ENCODE measurements around the gene PEX6.
"Not testable (repeated sequence)": the region's sequence is repeated elsewhere in the genome, so short reads cannot be mapped to it uniquely, and the experiment has no call there.

Gene PEX6

GRCh38 chr6:42963855-42964605 is 15.0 kb downstream of the PEX6 start:
- peak; percentile 20 to 53 for DNase-seq

- DNase-seq = peak in 1 of 2 experiments; percentile 32
These were observed 15.7 kb downstream of the PEX6 start for GRCh38 chr6:42963179-42963854.

- DNase-seq = peak; percentile 80 to 95
These were observed 16.3 kb downstream of the PEX6 start for GRCh38 chr6:42962502-42963178.

GRCh38 chr6:42962096-42962495 is 16.9 kb downstream of the PEX6 start:
- DNase-seq = no peak

GRCh38 chr6:42961020-42961470 is 17.9 kb downstream of the PEX6 start:
- no peak for DNase-seq

GRCh38 chr6:42960243-42961019 is 18.6 kb downstream of the PEX6 start, which contains the start of gene GNMT:
Gene GNMT (plus strand): TSS chr6:42960754. CDS start chr6:42960768, 14 bp downstream.
- DNase-seq = peak in 1 of 2 experiments; percentile 50

GRCh38 chr6:42959917-42960242 is 19.1 kb downstream of the PEX6 start:
- DNase-seq = no peak

- DNase-seq = peak in 1 of 2 experiments; percentile 27
These were observed 20.9 kb downstream of the PEX6 start for GRCh38 chr6:42958125-42958524.

GRCh38 chr6:42954405-42954804 is 24.6 kb downstream of the PEX6 start:
- DNase-seq = not testable (repeated sequence)

- no peak for DNase-seq
These were observed 26.6 kb downstream of the PEX6 start for GRCh38 chr6:42952389-42952788.

GRCh38 chr6:42947950-42948349 is 31.0 kb downstream of the PEX6 start:
- no peak for DNase-seq

GRCh38 chr6:42942444-42942843 is 36.5 kb downstream of the PEX6 start:
- DNase-seq = no peak

- DNase-seq = not testable (repeated sequence)
These were observed 37.6 kb downstream of the PEX6 start for GRCh38 chr6:42941356-42941755.

- no peak for DNase-seq
These were observed 38.4 kb downstream of the PEX6 start for GRCh38 chr6:42940493-42941045.

GRCh38 chr6:42939810-42940167 is 39.2 kb downstream of the PEX6 start:
- no peak for DNase-seq

- peak in 1 of 2 experiments; percentile 20 for DNase-seq
These were observed 39.8 kb downstream of the PEX6 start for GRCh38 chr6:42938987-42939809.

GRCh38 chr6:42938428-42938796 is 40.6 kb downstream of the PEX6 start:
- no peak for DNase-seq

GRCh38 chr6:42937548-42938427 is 41.2 kb downstream of the PEX6 start:
- DNase-seq = no peak

- DNase-seq = no peak
These were observed 42.6 kb downstream of the PEX6 start for GRCh38 chr6:42936398-42936797.

- DNase-seq = no peak
These were observed 43.7 kb downstream of the PEX6 start for GRCh38 chr6:42935322-42935721.

GRCh38 chr6:42933205-42933604 is 45.8 kb downstream of the PEX6 start:
- no peak for DNase-seq

All from NCI-H524 (cell line).